CD4-positive, alpha-beta memory T cell (primary cell): ENCODE measurements around the gene EN1. TPM values are rescaled to one million over a fixed set of nuclear protein-coding genes. Genes with fewer than 3 reads are reported as not detected.

ENCODE experiments used
- CTCF ChIA-PET: fragments of 350-600 bp; sonication (Branson Sonifier 250); formaldehyde crosslinking; loops from one replicate; lab custom pipeline; 2021; ENCODE audit warnings: inconsistent platforms; ENCODE audit not compliant: partially characterized antibody; lab: Charles Lee
- POLR2A ChIA-PET: fragments of 350-600 bp; sonication (Branson Sonifier 250); formaldehyde crosslinking; loops from one replicate; lab custom pipeline; 2021; ENCODE audit not compliant: partially characterized antibody; lab: Charles Lee
- DNase-seq, 5 donors: peaks; one replicate each; pipeline versions ENCODE4 v3.0.0 to v3.0.0-alpha.2; 2020 to 2022; ENCODE audit warnings: mixed read lengths in 1 of 5
- H3K27ac ChIP-seq: one replicate; pipeline ENCODE4 v1.7.0; 2013; ENCODE audit warnings: low read depth, low read length
- H3K27me3 ChIP-seq: 2 replicates; pipeline ENCODE4 v1.7.0; 2013; ENCODE audit warnings: mild to moderate bottlenecking, low read length, moderate library complexity; ENCODE audit not compliant: insufficient read depth
- H3K36me3 ChIP-seq: 2 replicates; pipeline ENCODE4 v1.7.0; 2013; ENCODE audit warnings: mild to moderate bottlenecking, low read length, moderate library complexity; ENCODE audit not compliant: insufficient read depth
- H3K4me1 ChIP-seq: 2 replicates; pipeline ENCODE4 v1.7.0; 2013; ENCODE audit warnings: mild to moderate bottlenecking, low read length, moderate library complexity; ENCODE audit not compliant: insufficient read depth
- H3K4me3 ChIP-seq, 2 donors: one replicate each; pipeline ENCODE4 v1.7.0; 2013; ENCODE audit warnings: low read length in 2 of 2, mild to moderate bottlenecking in 1 of 2
- H3K9me3 ChIP-seq, 2 donors: one replicate each; pipeline ENCODE4 v1.7.0; 2013; ENCODE audit warnings: low read length in 2 of 2, control low read depth in 1 of 2; ENCODE audit not compliant: control insufficient read depth in 1 of 2
- H3K27ac Mint-ChIP-seq, 7 donors: one replicate each; pipeline ENCODE4 v1.8.0; 2020 to 2021; ENCODE audit warnings: mixed read lengths in 7 of 7, mild to moderate bottlenecking in 6 of 7, inconsistent platforms in 3 of 7, moderate library complexity in 3 of 7
- H3K27me3 Mint-ChIP-seq, 2 donors: one replicate each; pipeline ENCODE4 v1.8.0; 2020 to 2021; ENCODE audit warnings: mixed read lengths in 2 of 2
- H3K36me3 Mint-ChIP-seq, 2 donors: one replicate each; pipeline ENCODE4 v1.8.0; 2020 to 2021; ENCODE audit warnings: mixed read lengths in 2 of 2, inconsistent platforms in 1 of 2, mild to moderate bottlenecking in 1 of 2
- H3K4me1 Mint-ChIP-seq, 4 donors: one replicate each; pipeline ENCODE4 v1.8.0; 2020 to 2021; ENCODE audit warnings: mixed read lengths in 4 of 4, mild to moderate bottlenecking in 1 of 4
- H3K4me3 Mint-ChIP-seq, 8 donors: one replicate each; pipeline ENCODE4 v1.8.0; 2020 to 2021; ENCODE audit warnings: mixed read lengths in 8 of 8, mild to moderate bottlenecking in 7 of 8, moderate library complexity in 6 of 8, inconsistent platforms in 3 of 8
- H3K9me3 Mint-ChIP-seq, 8 donors: one replicate each; pipeline ENCODE4 v1.8.0; 2020 to 2021; ENCODE audit warnings: mixed read lengths in 8 of 8, mild to moderate bottlenecking in 5 of 8, inconsistent platforms in 3 of 8, moderate library complexity in 1 of 8
- intact Hi-C: fragments of 100-400 bp; cut with micrococcal nuclease; formaldehyde crosslinking; loops from one replicate; pipeline ENCODE4 v1.15.1; 2023
- polyA plus RNA-seq, 2 donors: library from polyadenylated mRNA; unstranded; fragments of 300-500 nt; fragmentation: Illumina TruSeq; gene quantifications; one replicate each; pipeline ENCODE4 v1.2.3, GENCODE V29; 2021
- total RNA-seq, 2 experiments: library from RNA; stranded (reverse); gene quantifications; one replicate each; pipeline ENCODE4 v1.2.3, GENCODE V29; 2021

Gene EN1
- total and polyA plus RNA-seq, 4 experiments from 2014 or later, result not detected

GRCh38 chr2:118880501-118880900, 33.1 kb upstream of the EN1 start:
- peaks cover 15% of the 10 kb centered on the region for H3K4me1 ChIP-seq
- no peak overlapping the region for H3K4me3 Mint-ChIP-seq
- DNase-seq, result no peak
- H3K9me3 Mint-ChIP-seq, result no peaks in the 10 kb centered on the region
- H3K9me3 ChIP-seq, result no peaks in the 10 kb centered on the region
- ChIA-PET POLR2A (no interaction called here), CTCF (interaction anchor here (1.3 to 4.1 kb wide), 9 partner anchors 8 to 411 kb away, joined by 3 to 26 read pairs (median 8); no protein-coding TSS in a partner anchor)
- H3K4me1 Mint-ChIP-seq, result peaks cover 10 to 22% (median 13%) of the 10 kb centered on the region in 4 donors
- H3K4me3 ChIP-seq, result no peak overlapping the region
- no peak overlapping the region for H3K27ac ChIP-seq
- H3K36me3 ChIP-seq, result no peaks in the 10 kb centered on the region
- peaks cover 17 to 25% of the 10 kb centered on the region in 2 donors for H3K27me3 Mint-ChIP-seq
- no peaks in the 10 kb centered on the region for H3K36me3 Mint-ChIP-seq
- no peak overlapping the region for H3K27ac Mint-ChIP-seq
- intact Hi-C loops, result loop anchor here (5.0 to 10.0 kb wide), 2 partner anchors 384 to 782 kb away; no protein-coding TSS in a partner anchor
- H3K27me3 ChIP-seq, result no peaks in the 10 kb centered on the region

- CTCF ChIA-PET, result interaction anchor here (1.4 kb wide), 1 partner anchor 10 kb away, joined by 3 read pairs; no protein-coding TSS in a partner anchor
- H3K36me3 Mint-ChIP-seq, result no peaks in the 10 kb centered on the region
- Histone ChIP-seq H3K36me3 (no peaks in the 10 kb centered on the region), H3K27me3 (no peaks in the 10 kb centered on the region), H3K9me3 (no peaks in the 10 kb centered on the region), H3K4me1 (peaks cover 15% of the 10 kb centered on the region), H3K4me3 (no peak overlapping the region), H3K27ac (no peak overlapping the region)
- intact Hi-C loops, result no loop called here
- DNase-seq, result no peak
- no peak overlapping the region for H3K4me3 Mint-ChIP-seq
- POLR2A ChIA-PET, result no interaction called here
- peaks cover 17 to 30% of the 10 kb centered on the region in 2 donors for H3K27me3 Mint-ChIP-seq
- peak overlapping the region in 1 of 7 donors; percentile 14 for H3K27ac Mint-ChIP-seq
- H3K4me1 Mint-ChIP-seq, result peaks cover 10 to 22% (median 13%) of the 10 kb centered on the region in 4 donors
- H3K9me3 Mint-ChIP-seq, result no peaks in the 10 kb centered on the region
Measured at GRCh38 chr2:118878531-118879149, 31.2 kb upstream of the EN1 start.

GRCh38 chr2:118875318-118875717, 27.9 kb upstream of the EN1 start:
- POLR2A ChIA-PET, result no interaction called here
- peaks cover 25 to 31% of the 10 kb centered on the region in 2 donors for H3K27me3 Mint-ChIP-seq

GRCh38 chr2:118874324-118874723, 26.9 kb upstream of the EN1 start:
- no peak overlapping the region for H3K4me3 Mint-ChIP-seq
- intact Hi-C loops, result no loop called here
- CTCF ChIA-PET, result no interaction called here

More at GRCh38 chr2:118875318-118875717, 27.9 kb upstream of the EN1 start:
- H3K4me1 ChIP-seq, result no peaks in the 10 kb centered on the region
- H3K4me3 ChIP-seq, result no peak overlapping the region
- intact Hi-C loops, result no loop called here
- H3K27me3 ChIP-seq, result no peaks in the 10 kb centered on the region
- no peak overlapping the region for H3K27ac ChIP-seq
- Mint-ChIP-seq H3K9me3 (no peaks in the 10 kb centered on the region), H3K4me3 (no peak overlapping the region), H3K4me1 (no peaks in the 10 kb centered on the region), H3K27ac (no peak overlapping the region), H3K36me3 (no peaks in the 10 kb centered on the region)
- no peak for DNase-seq
- CTCF ChIA-PET, result no interaction called here
- no peaks in the 10 kb centered on the region for H3K36me3 ChIP-seq
- H3K9me3 ChIP-seq, result no peaks in the 10 kb centered on the region

GRCh38 chr2:118865106-118865505, 17.7 kb upstream of the EN1 start:
- H3K9me3 ChIP-seq, result no peaks in the 10 kb centered on the region
- no peaks in the 10 kb centered on the region for H3K36me3 ChIP-seq
- H3K4me3 Mint-ChIP-seq, result no peak overlapping the region
- DNase-seq, result peak in 1 of 5 donors; percentile 23
- CTCF ChIA-PET, result interaction anchor here (0.6 kb wide), 1 partner anchor 643 kb away, joined by 3 read pairs; no protein-coding TSS in a partner anchor
- peaks cover 31 to 32% of the 10 kb centered on the region in 2 donors for H3K27me3 Mint-ChIP-seq
- no peak overlapping the region for H3K27ac Mint-ChIP-seq
- intact Hi-C loops, result loop anchor here (2.0 kb wide), 2 partner anchors 642 to 818 kb away; no protein-coding TSS in a partner anchor
- peaks cover 5% of the 10 kb centered on the region for H3K27me3 ChIP-seq
- no peaks in the 10 kb centered on the region for H3K4me1 Mint-ChIP-seq
- H3K4me3 ChIP-seq, result no peak overlapping the region
- POLR2A ChIA-PET, result no interaction called here
- H3K4me1 ChIP-seq, result no peaks in the 10 kb centered on the region
- no peaks in the 10 kb centered on the region for H3K9me3 Mint-ChIP-seq
- H3K36me3 Mint-ChIP-seq, result no peaks in the 10 kb centered on the region
- no peak overlapping the region for H3K27ac ChIP-seq

More at GRCh38 chr2:118874324-118874723, 26.9 kb upstream of the EN1 start:
- no peak for DNase-seq
- H3K4me3 ChIP-seq, result no peak overlapping the region
- H3K4me1 ChIP-seq, result no peaks in the 10 kb centered on the region
- H3K27me3 ChIP-seq, result no peaks in the 10 kb centered on the region
- Mint-ChIP-seq H3K4me1 (no peaks in the 10 kb centered on the region), H3K27me3 (peaks cover 25 to 31% of the 10 kb centered on the region in 2 donors), H3K9me3 (no peaks in the 10 kb centered on the region), H3K27ac (no peak overlapping the region), H3K36me3 (no peaks in the 10 kb centered on the region)
- POLR2A ChIA-PET, result no interaction called here
- H3K9me3 ChIP-seq, result no peaks in the 10 kb centered on the region
- H3K27ac ChIP-seq, result no peak overlapping the region
- no peaks in the 10 kb centered on the region for H3K36me3 ChIP-seq

- H3K9me3 ChIP-seq, result no peaks in the 10 kb centered on the region
- H3K27ac ChIP-seq, result no peak overlapping the region
- Mint-ChIP-seq H3K27me3 (peaks cover 38 to 40% of the 10 kb centered on the region in 2 donors), H3K4me3 (no peak overlapping the region), H3K4me1 (no peaks in the 10 kb centered on the region), H3K27ac (no peak overlapping the region), H3K36me3 (no peaks in the 10 kb centered on the region), H3K9me3 (no peaks in the 10 kb centered on the region)
- CTCF ChIA-PET, result interaction anchor here (0.9 kb wide), 1 partner anchor 817 kb away, joined by 3 read pairs; no protein-coding TSS in a partner anchor
- intact Hi-C loops, result loop anchor here (2.0 kb wide), 2 partner anchors 641 to 817 kb away; no protein-coding TSS in a partner anchor
- peaks cover 10% of the 10 kb centered on the region for H3K27me3 ChIP-seq
- POLR2A ChIA-PET, result no interaction called here
- no peak overlapping the region for H3K4me3 ChIP-seq
- H3K36me3 ChIP-seq, result no peaks in the 10 kb centered on the region
- DNase-seq, result no peak
- no peaks in the 10 kb centered on the region for H3K4me1 ChIP-seq
Measured at GRCh38 chr2:118864207-118864606, 16.8 kb upstream of the EN1 start.

GRCh38 chr2:118861731-118862130, 14.3 kb upstream of the EN1 start:
- Histone ChIP-seq H3K27ac (no peak overlapping the region), H3K27me3 (peaks cover 27% of the 10 kb centered on the region), H3K9me3 (no peaks in the 10 kb centered on the region), H3K4me3 (no peak overlapping the region), H3K36me3 (no peaks in the 10 kb centered on the region), H3K4me1 (peaks cover 4% of the 10 kb centered on the region)
- no peaks in the 10 kb centered on the region for H3K9me3 Mint-ChIP-seq
- POLR2A ChIA-PET, result no interaction called here
- H3K4me3 Mint-ChIP-seq, result no peak overlapping the region
- peaks cover 44 to 51% of the 10 kb centered on the region in 2 donors for H3K27me3 Mint-ChIP-seq
- no peaks in the 10 kb centered on the region for H3K36me3 Mint-ChIP-seq
- H3K4me1 Mint-ChIP-seq, result peaks cover 3 to 10% (median 5%) of the 10 kb centered on the region in 4 donors
- intact Hi-C loops, result no loop called here
- CTCF ChIA-PET, result interaction anchor here (1.2 to 1.5 kb wide), 2 partner anchors 9 to 815 kb away, joined by 3 to 6 read pairs; no protein-coding TSS in a partner anchor
- H3K27ac Mint-ChIP-seq, result no peak overlapping the region
- no peak for DNase-seq
